Right lobe of liver (tissue), 6 donors: Measurements from ENCODE around the gene COL5A1. TPM values are rescaled to one million over a fixed set of nuclear protein-coding genes. Genes with fewer than 3 reads are reported as not detected.

Source experiments
- ATAC-seq, 4 donors: fragments of 200-7000 bp; cut with Tn5 transposase; one replicate each; pipeline ENCODE4 v1.9.1; 2020; ENCODE audit warnings: mild to moderate bottlenecking in 4 of 4, moderate library complexity in 4 of 4
- DNase-seq, 3 donors: peaks; one replicate each; pipeline ENCODE4 v3.0.0-alpha.2; 2020
- H3K27ac ChIP-seq, 3 donors: fragments of 200-600 bp; one replicate each; pipeline ENCODE4 v1.8.0; 2022
- H3K27me3 ChIP-seq, 2 donors: fragments of 200-600 bp; one replicate each; pipeline ENCODE4 v1.8.0; 2022
- H3K36me3 ChIP-seq, 4 donors: fragments of 200-600 bp; sonication (generic) in 1 of 4; one replicate each; pipeline versions ENCODE4 v1.5.1 to v1.8.0; 2017 to 2022; ENCODE audit warnings: control low read depth in 1 of 4
- H3K4me1 ChIP-seq, 4 donors: fragments of 200-600 bp; sonication (generic) in 1 of 4; one replicate each; pipeline versions ENCODE4 v1.5.1 to v1.8.0; 2017 to 2022; ENCODE audit warnings: control low read depth in 1 of 4
- H3K4me3 ChIP-seq, 3 donors: fragments of 200-600 bp; one replicate each; pipeline ENCODE4 v1.8.0; 2022
- H3K9me3 ChIP-seq, 4 donors: fragments of 200-600 bp; sonication (generic) in 1 of 4; one replicate each; pipeline versions ENCODE4 v1.5.1 to v1.8.0; 2017 to 2022; ENCODE audit warnings: control low read depth in 1 of 4
- CTCF ChIP-seq, 4 donors: fragments of 200-600 bp in 3 of 4; fragments of 450-650 bp in 1 of 4; IDR thresholded peaks; one replicate each; pipeline versions ENCODE4 v1.5.1 to v1.8.0; 2016 to 2022; ENCODE audit warnings: antibody characterized with exemption in 4 of 4, mild to moderate bottlenecking in 2 of 4
- POLR2A ChIP-seq: fragments of 450-650 bp; IDR thresholded peaks from one replicate; pipeline ENCODE4 v1.6.1; 2017; ENCODE audit warnings: antibody characterized with exemption, mild to moderate bottlenecking
- WGBS: methylation state at CpG from one replicate; pipeline ENCODE4 v1.1.6; 2018; ENCODE audit warnings: low coverage, low lambda C conversion rate; ENCODE audit not compliant: insufficient coverage; ENCODE audit errors: missing lambda C conversion rate; 5-methylcytosine and 5-hydroxymethylcytosine counted together
- intact Hi-C, 2 donors: fragments of 100-400 bp; cut with DNase I; formaldehyde crosslinking; loops; one replicate each; pipeline versions ENCODE4 v1.11.2 to v1.14.1; 2022
- total RNA-seq, 6 experiments: library from RNA; depleted of rRNA in 2 of 6; stranded (reverse); fragments of >200 nt in 2 of 6; fragmentation: NEBNext Ultra II Directional in 3 of 6; extraction: Animal tissue kit (Norgen Biotek cat#: 25700) in 3 of 6; gene quantifications; one replicate each; pipeline versions ENCODE4 v1.1.0 to v1.2.4, GENCODE V29; 2016 to 2023
- donor health status: DM: no; HTN: yes; CAD: no.
- donor health status: DM: no; HTN: no; CAD: no.
- donor health status: DM: no; HTN: no; CAD: no.
- donor health status: DM: no; HTN: yes; CAD: no.
- donor health status: DM: no; HTN: yes; CAD: no.

The COL5A1 gene
- total RNA-seq, 6 experiments from 2014 or later, result 1.5 to 17.0 (median 7.7) TPM

GRCh38 chr9:134618163-134618832, 23.3 kb upstream of the COL5A1 start:
- peak in 3 of 4 donors; percentile 18 to 30 (median 21) for ATAC-seq
- intact Hi-C loops, result no loop called here
- H3K27ac ChIP-seq, result no peak overlapping the region
- WGBS, result 59% methylated on average over 14 of the region's 18 CpGs
- H3K9me3 ChIP-seq, result no peaks in the 10 kb centered on the region
- no peaks in the 10 kb centered on the region for H3K36me3 ChIP-seq
- TF ChIP-seq CTCF (IDR thresholded peaks at IDR 0.05) (no peak), POLR2A (no peak)
- DNase-seq, result peak in 2 of 3 donors; percentile 41 to 44
- no peak overlapping the region for H3K4me3 ChIP-seq
- H3K27me3 ChIP-seq, result no peaks in the 10 kb centered on the region
- H3K4me1 ChIP-seq, result no peaks in the 10 kb centered on the region

GRCh38 chr9:134618833-134619447, 22.7 kb upstream of the COL5A1 start:
- intact Hi-C loops, result no loop called here
- no peaks in the 10 kb centered on the region for H3K27me3 ChIP-seq
- H3K9me3 ChIP-seq, result no peaks in the 10 kb centered on the region
- ATAC-seq (no peak), DNase-seq (peak in 2 of 3 donors; percentile 31 to 37)
- H3K4me3 ChIP-seq, result no peak overlapping the region
- H3K4me1 ChIP-seq, result no peaks in the 10 kb centered on the region
- H3K27ac ChIP-seq, result no peak overlapping the region
- no peaks in the 10 kb centered on the region for H3K36me3 ChIP-seq
- no peak for TF ChIP-seq POLR2A
- TF ChIP-seq CTCF (IDR thresholded peaks at IDR 0.05), result no peak
- WGBS, result 50% methylated on average over 2 of the region's 13 CpGs

GRCh38 chr9:134619448-134619982, 22.1 kb upstream of the COL5A1 start:
- no peak for ATAC-seq
- Histone ChIP-seq H3K4me1 (no peaks in the 10 kb centered on the region), H3K4me3 (no peak overlapping the region), H3K27ac (no peak overlapping the region), H3K36me3 (no peaks in the 10 kb centered on the region), H3K27me3 (no peaks in the 10 kb centered on the region), H3K9me3 (no peaks in the 10 kb centered on the region)
- peak in 1 of 3 donors; percentile 40 for DNase-seq
- TF ChIP-seq POLR2A (no peak), CTCF (IDR thresholded peaks at IDR 0.05) (no peak)
- intact Hi-C loops, result no loop called here
- 71% methylated on average over 5 of the region's 7 CpGs for WGBS

DNA sequence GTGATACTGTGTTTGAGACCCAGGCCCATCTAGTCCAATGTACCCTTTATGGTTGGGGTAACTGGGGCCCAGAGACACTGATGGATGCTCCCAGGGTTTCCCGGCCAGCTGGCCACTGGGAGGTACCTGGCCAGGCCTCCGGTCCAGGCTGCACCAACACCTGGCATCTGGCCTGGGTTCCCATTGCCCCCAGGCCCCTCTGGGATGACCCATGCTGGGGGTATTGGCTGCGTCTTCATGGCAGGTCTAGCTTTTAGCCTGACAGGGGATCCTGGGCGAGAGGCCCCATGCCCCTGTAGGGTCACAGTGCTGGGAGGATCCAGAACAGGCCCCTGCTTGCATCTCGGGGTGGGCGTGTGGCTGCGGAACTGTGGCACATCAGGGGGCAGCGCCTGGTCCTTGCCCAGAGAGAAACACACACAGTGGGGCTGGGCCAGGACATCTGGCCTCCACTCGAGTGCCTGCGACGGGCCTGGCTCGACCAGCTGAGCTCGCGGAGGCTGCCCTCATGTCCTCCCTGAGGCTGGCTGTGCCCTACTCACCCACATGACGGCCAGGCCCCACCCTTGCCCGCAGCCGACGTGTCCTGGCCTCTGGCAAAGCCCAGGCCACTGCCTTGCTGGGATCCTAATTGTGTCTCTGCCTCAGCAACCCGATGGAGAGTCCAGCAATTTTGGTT, 21.5 kb upstream of the COL5A1 start:
- Histone ChIP-seq H3K9me3 (no peaks in the 10 kb centered on the region), H3K27me3 (no peaks in the 10 kb centered on the region), H3K36me3 (no peaks in the 10 kb centered on the region), H3K27ac (no peak overlapping the region), H3K4me1 (no peaks in the 10 kb centered on the region), H3K4me3 (no peak overlapping the region)
- intact Hi-C loops, result no loop called here
- 33% methylated on average over 1 of the region's 19 CpGs for WGBS
- ATAC-seq (peak in 1 of 4 donors; percentile 9), DNase-seq (peak in 2 of 3 donors; percentile 40 to 45)
- no peak for TF ChIP-seq CTCF (IDR thresholded peaks at IDR 0.05)
- TF ChIP-seq POLR2A, result no peak
